Esophagus muscularis mucosa (tissue), 4 donors: Measurements from ENCODE around the gene ANKRD39. TPM values are rescaled to one million over a fixed set of nuclear protein-coding genes. Genes with fewer than 3 reads are reported as not detected.

Source experiments
- DNase-seq: peaks from one replicate; pipeline ENCODE4 v3.0.0-alpha.2; 2017; ENCODE audit errors: extremely low spot score
- H3K27ac ChIP-seq, 4 donors: fragments of 200-600 bp; sonication (generic); replicated peaks in 1 of 4; 1 replicate in 3 of 4; 2 replicates in 1 of 4; pipeline ENCODE4 v1.5.1; 2016 to 2019; ENCODE audit warnings: mild to moderate bottlenecking in 1 of 4
- H3K27me3 ChIP-seq, 4 donors: fragments of 200-600 bp; sonication (generic); one replicate each; pipeline versions ENCODE4 v1.5.1 to v1.6.0; 2016 to 2019
- H3K36me3 ChIP-seq, 4 donors: fragments of 200-600 bp; sonication (generic); one replicate each; pipeline ENCODE4 v1.5.1; 2016 to 2019
- H3K4me1 ChIP-seq, 4 donors: fragments of 200-600 bp; sonication (generic); one replicate each; pipeline ENCODE4 v1.5.1; 2016 to 2019
- H3K4me3 ChIP-seq, 4 donors: fragments of 200-600 bp; sonication (generic); 1 replicate in 2 of 4; 2 replicates in 2 of 4; pipeline ENCODE4 v1.5.1; 2016 to 2019; ENCODE audit warnings: mild to moderate bottlenecking in 4 of 4, moderate library complexity in 1 of 4
- H3K9me3 ChIP-seq, 4 donors: fragments of 200-600 bp; sonication (generic); 1 replicate in 3 of 4; 2 replicates in 1 of 4; pipeline ENCODE4 v1.5.1; 2016 to 2019
- EP300 ChIP-seq: sonication (generic); formaldehyde crosslinking; IDR thresholded peaks from one replicate; pipeline ENCODE4 v1.6.1; 2017; ENCODE audit warnings: antibody characterized with exemption
- POLR2A ChIP-seq: fragments of 450-650 bp; IDR thresholded peaks from one replicate; pipeline ENCODE4 v1.6.1; 2017; ENCODE audit warnings: antibody characterized with exemption, moderate library complexity, mild to moderate bottlenecking, low read depth
- POLR2AphosphoS5 ChIP-seq, 2 donors: sonication (generic); formaldehyde crosslinking; IDR thresholded peaks; one replicate each; pipeline ENCODE4 v1.6.1; 2017; ENCODE audit warnings: antibody characterized with exemption in 2 of 2
- WGBS: methylation state at CpG from one replicate; pipeline ENCODE4 v1.1.5; 2018; 5-methylcytosine and 5-hydroxymethylcytosine counted together
- intact Hi-C: fragments of 100-400 bp; cut with DNase I; formaldehyde crosslinking; loops from one replicate; pipeline ENCODE4 v1.15.1; 2023
- total RNA-seq, 4 donors: library from RNA; depleted of rRNA; stranded (reverse); fragments of >200 nt; gene quantifications; one replicate each; pipeline versions ENCODE4 v1.1.0 to v1.2.1, GENCODE V29; 2016
- TF ChIP-seq, protein P1 (sequence below), 3 experiments: fragments of 200-600 bp in 2 of 3; fragments of 450-650 bp in 1 of 3; sonication (generic) in 2 of 3; IDR thresholded peaks; one replicate each; pipeline ENCODE4 v1.5.1; 2017 to 2019; ENCODE audit warnings: antibody characterized with exemption in 3 of 3, mild to moderate bottlenecking in 2 of 3, moderate library complexity in 1 of 3

ANKRD39 gene
- total RNA-seq, 4 donors from 2014 or later: 12.4 to 17.2 (median 14.7) TPM

DNA sequence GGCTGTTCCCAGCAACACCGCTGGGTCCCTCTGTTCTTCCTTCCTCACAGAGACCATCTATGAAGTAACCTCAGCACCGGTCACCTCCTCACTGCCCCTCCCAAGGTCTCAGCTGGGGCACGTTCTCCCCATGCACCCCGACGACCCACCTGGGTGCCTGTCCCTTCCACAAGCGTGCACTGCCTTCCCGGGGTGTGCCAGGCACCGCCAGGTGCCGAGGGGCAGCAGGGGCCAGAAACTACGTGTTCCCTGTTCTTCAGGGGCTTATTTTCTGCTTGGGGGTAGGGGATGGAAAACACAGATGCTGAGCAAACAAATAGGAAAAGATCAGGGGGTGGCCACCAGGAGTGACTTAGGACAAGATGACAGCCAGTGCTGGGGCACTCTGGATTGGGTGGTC is 42.4 kb upstream of the ANKRD39 start:
- WGBS: 87% methylated on average over 10 of the region's 10 CpGs
- Histone ChIP-seq H3K9me3 (no peaks in the 10 kb centered on the region), H3K27ac (no peak overlapping the region), H3K4me3 (no peak overlapping the region), H3K4me1 (peaks cover 5 to 57% (median 43%) of the 10 kb centered on the region in 4 donors), H3K27me3 (no peaks in the 10 kb centered on the region), H3K36me3 (no peaks in the 10 kb centered on the region)
- TF ChIP-seq, protein P1, sequence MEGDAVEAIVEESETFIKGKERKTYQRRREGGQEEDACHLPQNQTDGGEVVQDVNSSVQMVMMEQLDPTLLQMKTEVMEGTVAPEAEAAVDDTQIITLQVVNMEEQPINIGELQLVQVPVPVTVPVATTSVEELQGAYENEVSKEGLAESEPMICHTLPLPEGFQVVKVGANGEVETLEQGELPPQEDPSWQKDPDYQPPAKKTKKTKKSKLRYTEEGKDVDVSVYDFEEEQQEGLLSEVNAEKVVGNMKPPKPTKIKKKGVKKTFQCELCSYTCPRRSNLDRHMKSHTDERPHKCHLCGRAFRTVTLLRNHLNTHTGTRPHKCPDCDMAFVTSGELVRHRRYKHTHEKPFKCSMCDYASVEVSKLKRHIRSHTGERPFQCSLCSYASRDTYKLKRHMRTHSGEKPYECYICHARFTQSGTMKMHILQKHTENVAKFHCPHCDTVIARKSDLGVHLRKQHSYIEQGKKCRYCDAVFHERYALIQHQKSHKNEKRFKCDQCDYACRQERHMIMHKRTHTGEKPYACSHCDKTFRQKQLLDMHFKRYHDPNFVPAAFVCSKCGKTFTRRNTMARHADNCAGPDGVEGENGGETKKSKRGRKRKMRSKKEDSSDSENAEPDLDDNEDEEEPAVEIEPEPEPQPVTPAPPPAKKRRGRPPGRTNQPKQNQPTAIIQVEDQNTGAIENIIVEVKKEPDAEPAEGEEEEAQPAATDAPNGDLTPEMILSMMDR (IDR thresholded peaks at IDR 0.05): no peak
- TF ChIP-seq EP300 (no peak), POLR2A (no peak), POLR2AphosphoS5 (IDR thresholded peaks at IDR 0.05) (no peak)
- intact Hi-C loops: no loop called here
- DNase-seq: no peak

DNA sequence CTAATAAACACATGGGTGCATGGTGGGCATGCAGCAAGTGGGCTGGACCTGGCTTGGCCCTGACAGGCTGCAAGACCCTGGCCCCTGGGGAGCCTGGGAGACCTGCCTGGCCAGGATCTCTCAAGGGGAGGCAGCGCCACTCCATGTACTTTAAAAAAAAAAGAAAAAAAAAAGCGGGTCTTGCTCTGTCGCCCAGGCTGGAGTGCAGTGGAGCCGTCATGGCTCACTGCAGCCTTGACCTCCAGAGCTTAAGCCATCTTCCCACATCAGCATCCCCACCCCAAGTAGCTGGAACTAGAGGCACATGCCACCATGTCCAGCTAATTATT is 41.6 kb upstream of the ANKRD39 start:
- intact Hi-C loops: no loop called here
- peaks cover 6 to 53% (median 38%) of the 10 kb centered on the region in 4 donors for H3K4me1 ChIP-seq
- 81% methylated on average over 4 of the region's 4 CpGs for WGBS
- H3K36me3 ChIP-seq: no peaks in the 10 kb centered on the region
- no peaks in the 10 kb centered on the region for H3K27me3 ChIP-seq
- DNase-seq: no peak
- no peak overlapping the region for H3K4me3 ChIP-seq
- no peak overlapping the region for H3K27ac ChIP-seq
- H3K9me3 ChIP-seq: no peaks in the 10 kb centered on the region
- TF ChIP-seq POLR2A (no peak), POLR2AphosphoS5 (IDR thresholded peaks at IDR 0.05) (no peak)
- TF ChIP-seq, protein P1 (IDR thresholded peaks at IDR 0.05): no peak

DNA sequence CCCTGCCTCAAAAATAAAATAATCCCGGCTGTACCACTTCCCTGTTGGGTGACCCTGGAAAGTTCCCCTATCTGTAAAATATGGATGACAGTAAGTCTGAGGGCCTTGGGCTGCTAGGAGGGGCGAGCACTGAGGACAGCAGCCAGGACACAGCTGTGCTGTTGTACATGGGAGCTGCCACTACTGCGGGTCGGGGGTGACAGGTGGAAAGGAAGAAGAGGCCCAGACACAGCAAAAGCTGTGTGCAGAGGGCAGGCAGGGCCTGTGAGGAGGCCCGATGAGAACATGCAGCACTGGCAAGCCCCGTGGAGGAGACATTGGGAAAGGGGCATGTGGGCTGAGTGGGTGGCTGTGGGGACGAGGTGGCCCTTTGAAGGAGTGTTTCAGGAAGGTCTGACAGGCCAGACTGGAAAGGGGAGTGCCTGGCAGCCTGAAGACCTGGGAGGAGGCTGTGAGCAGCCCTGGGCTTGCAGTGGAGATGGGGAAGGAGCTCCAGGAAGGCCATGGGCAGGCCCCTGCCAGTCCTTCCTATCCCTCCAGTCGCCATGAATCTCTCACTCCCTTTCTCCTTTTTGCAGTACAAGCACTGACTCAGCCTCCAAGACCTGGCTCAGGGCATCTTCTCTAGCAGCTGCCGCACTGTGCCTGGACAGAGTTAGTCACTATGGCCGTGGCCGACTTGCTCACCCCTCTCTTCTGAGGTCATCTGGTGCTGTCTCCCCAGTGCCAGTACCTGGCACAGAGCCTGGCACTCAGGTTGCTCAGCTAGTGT is 41.0 kb upstream of the ANKRD39 start:
- Histone ChIP-seq H3K4me1 (peaks cover 6 to 47% (median 32%) of the 10 kb centered on the region in 4 donors), H3K9me3 (no peaks in the 10 kb centered on the region), H3K4me3 (no peak overlapping the region), H3K36me3 (no peaks in the 10 kb centered on the region), H3K27me3 (no peaks in the 10 kb centered on the region), H3K27ac (no peak overlapping the region)
- 81% methylated on average over 6 of the region's 11 CpGs for WGBS
- intact Hi-C loops: no loop called here
- TF ChIP-seq EP300 (no peak), POLR2A (no peak), POLR2AphosphoS5 (IDR thresholded peaks at IDR 0.05) (no peak)
- TF ChIP-seq, protein P1 (IDR thresholded peaks at IDR 0.05): no peak
- no peak for DNase-seq

DNA sequence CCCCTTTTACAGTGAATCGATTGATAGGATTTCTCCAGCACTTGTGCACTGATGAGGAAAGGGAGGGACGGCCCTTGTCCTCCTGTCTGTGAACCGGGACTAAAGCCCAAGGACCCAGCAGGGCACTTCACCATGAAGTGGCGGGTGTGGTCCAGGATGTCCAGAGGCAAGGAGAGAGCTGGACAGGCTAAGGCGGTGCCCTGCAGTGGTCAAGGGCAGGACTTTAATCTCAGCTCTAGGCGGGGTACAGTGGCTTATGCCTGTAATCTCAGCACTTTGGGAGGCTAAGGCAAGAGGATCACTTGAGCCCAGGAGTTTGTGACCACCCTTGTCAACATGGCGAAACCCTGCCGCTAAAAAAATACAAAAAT is 40.3 kb upstream of the ANKRD39 start:
- no peaks in the 10 kb centered on the region for H3K27me3 ChIP-seq
- no peak overlapping the region for H3K4me3 ChIP-seq
- peaks cover 6 to 40% (median 25%) of the 10 kb centered on the region in 4 donors for H3K4me1 ChIP-seq
- intact Hi-C loops: no loop called here
- DNase-seq: no peak
- no peaks in the 10 kb centered on the region for H3K36me3 ChIP-seq
- no peak for TF ChIP-seq POLR2A
- TF ChIP-seq POLR2AphosphoS5 (IDR thresholded peaks at IDR 0.05): no peak
- WGBS: 95% methylated on average over 8 of the region's 8 CpGs
- no peak overlapping the region for H3K27ac ChIP-seq
- H3K9me3 ChIP-seq: no peaks in the 10 kb centered on the region

DNA sequence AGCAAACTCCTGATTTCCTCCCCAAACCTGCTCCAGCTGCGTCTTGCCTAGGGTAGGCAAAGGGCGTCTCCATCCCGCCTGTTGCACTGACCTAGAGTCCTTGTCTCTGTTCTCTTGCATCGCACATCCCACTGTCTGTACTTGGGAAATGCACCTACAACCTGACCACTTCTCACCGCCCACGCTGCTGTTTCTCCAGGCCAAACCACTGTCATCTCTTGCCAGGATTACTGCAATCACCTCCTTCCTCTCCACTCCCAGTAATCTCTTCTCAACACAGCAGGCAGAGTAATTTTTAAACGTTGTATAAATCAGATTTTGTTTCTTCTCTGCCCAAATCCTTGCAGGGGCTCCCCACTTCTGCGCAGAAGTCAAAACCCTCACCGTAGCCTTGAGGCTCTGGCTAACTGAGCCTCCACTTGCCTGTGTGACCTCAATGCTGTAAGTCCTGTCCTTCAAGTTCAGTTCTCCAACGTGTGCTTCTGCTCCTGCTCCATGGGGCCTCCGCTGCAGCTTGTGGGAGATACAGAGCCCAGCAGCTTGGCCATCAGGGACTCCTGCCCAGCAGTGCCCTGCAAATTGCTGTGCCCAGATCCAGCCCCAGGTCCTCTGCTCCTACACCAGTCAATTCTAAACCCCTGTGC is 39.8 kb upstream of the ANKRD39 start:
- no peak for DNase-seq
- Histone ChIP-seq H3K4me1 (peaks cover 6 to 40% (median 23%) of the 10 kb centered on the region in 4 donors), H3K36me3 (no peaks in the 10 kb centered on the region), H3K27me3 (no peaks in the 10 kb centered on the region), H3K27ac (no peak overlapping the region), H3K9me3 (no peaks in the 10 kb centered on the region), H3K4me3 (no peak overlapping the region)
- WGBS: 68% methylated on average over 11 of the region's 11 CpGs
- intact Hi-C loops: no loop called here
- TF ChIP-seq EP300 (no peak), POLR2A (no peak)
- TF ChIP-seq, protein P1 (IDR thresholded peaks at IDR 0.05): no peak
